Skin of body (tissue), 2 donors: ENCODE results near the gene SEMA5A. TPM values are rescaled to one million over a fixed set of nuclear protein-coding genes. Genes with fewer than 3 reads are reported as not detected.

Experiments used
- DNase-seq: peaks from one replicate; lab custom pipeline; 2025; lab: John Stamatoyannopoulos, UW
- total RNA-seq: library from RNA; depleted of rRNA; stranded (reverse); fragments of >200 nt; gene quantifications from one replicate; pipeline ENCODE4 v1.2.3, GENCODE V29; 2014

The SEMA5A gene
- total RNA-seq, 1 donor from 2014 or later, result 31.5 TPM

GRCh38 chr5:9547122-9547947 lies 1.5 kb upstream of the SEMA5A start:
- DNase-seq, result peak; percentile 36

- no peak for DNase-seq
Measured at GRCh38 chr5:9545136-9545991, 511 bp downstream of the SEMA5A start.

- peak; percentile 76 for DNase-seq
Measured at GRCh38 chr5:9544502-9545135, 1.3 kb downstream of the SEMA5A start.

- peak; percentile 38 for DNase-seq
Measured at GRCh38 chr5:9544056-9544455, 1.8 kb downstream of the SEMA5A start.

GRCh38 chr5:9543311-9543920 lies 2.5 kb downstream of the SEMA5A start:
- peak; percentile 76 for DNase-seq

GRCh38 chr5:9540791-9541190 lies 5.1 kb downstream of the SEMA5A start:
- no peak for DNase-seq

- DNase-seq, result no peak
Measured at GRCh38 chr5:9538504-9538903, 7.4 kb downstream of the SEMA5A start.

GRCh38 chr5:9537223-9538141 lies 8.4 kb downstream of the SEMA5A start:
- DNase-seq, result no peak

GRCh38 chr5:9536717-9537116 lies 9.2 kb downstream of the SEMA5A start:
- no peak for DNase-seq

GRCh38 chr5:9534881-9535517 lies 10.9 kb downstream of the SEMA5A start:
- no peak for DNase-seq

GRCh38 chr5:9533562-9534364 lies 12.1 kb downstream of the SEMA5A start:
- DNase-seq, result peak; percentile 21

- DNase-seq, result no peak
Measured at GRCh38 chr5:9533096-9533495, 12.8 kb downstream of the SEMA5A start.

- DNase-seq, result no peak
Measured at GRCh38 chr5:9529513-9529912, 16.4 kb downstream of the SEMA5A start.

- peak; percentile 20 for DNase-seq
Measured at GRCh38 chr5:9529041-9529480, 16.8 kb downstream of the SEMA5A start.

GRCh38 chr5:9524941-9525340 lies 20.9 kb downstream of the SEMA5A start:
- no peak for DNase-seq

- no peak for DNase-seq
Measured at GRCh38 chr5:9523090-9523823, 22.6 kb downstream of the SEMA5A start.

- DNase-seq, result peak; percentile 33
Measured at GRCh38 chr5:9519537-9519936, 26.3 kb downstream of the SEMA5A start.

GRCh38 chr5:9516591-9516990 lies 29.3 kb downstream of the SEMA5A start:
- DNase-seq, result no peak
